Heart right ventricle (tissue), 16 donors: ENCODE results near the gene AKTIP. TPM values are rescaled to one million over a fixed set of nuclear protein-coding genes. Genes with fewer than 3 reads are reported as not detected.

Experiments used
- ATAC-seq, 8 donors: fragments of 200-7000 bp; cut with Tn5 transposase; one replicate each; pipeline ENCODE4 v1.9.1; 2020; ENCODE audit warnings: mild to moderate bottlenecking in 8 of 8, moderate library complexity in 8 of 8, moderate number of reproducible peaks in 1 of 8
- DNase-seq, 2 donors: peaks; one replicate each; pipeline ENCODE4 v3.0.0-alpha.2; 2020
- H3K27ac ChIP-seq, 10 donors: fragments of 200-600 bp; sonication (generic) in 2 of 10; one replicate each; pipeline versions ENCODE4 v1.5.0 to v1.8.0; 2020 to 2022; ENCODE audit warnings: mild to moderate bottlenecking in 3 of 10
- H3K27me3 ChIP-seq, 7 donors: fragments of 200-600 bp; one replicate each; pipeline ENCODE4 v1.8.0; 2021 to 2022; ENCODE audit warnings: mild to moderate bottlenecking in 2 of 7
- H3K36me3 ChIP-seq, 9 donors: fragments of 200-600 bp; sonication (generic) in 1 of 9; one replicate each; pipeline versions ENCODE4 v1.5.0 to v1.8.0; 2020 to 2022; ENCODE audit warnings: mild to moderate bottlenecking in 2 of 9
- H3K4me1 ChIP-seq, 9 donors: fragments of 200-600 bp; sonication (generic) in 1 of 9; one replicate each; pipeline versions ENCODE4 v1.5.0 to v1.8.0; 2020 to 2022; ENCODE audit warnings: mild to moderate bottlenecking in 4 of 9
- H3K4me3 ChIP-seq, 10 donors: fragments of 200-600 bp; sonication (generic) in 2 of 10; one replicate each; pipeline versions ENCODE4 v1.5.0 to v1.8.0; 2020 to 2022; ENCODE audit warnings: mild to moderate bottlenecking in 7 of 10, moderate library complexity in 2 of 10
- H3K9me3 ChIP-seq, 11 donors: fragments of 200-600 bp in 10 of 11; sonication (generic) in 2 of 11; one replicate each; pipeline versions ENCODE4 v1.5.0 to v1.8.0; 2013 to 2022; ENCODE audit warnings: mild to moderate bottlenecking in 2 of 11, control low read depth in 1 of 11, moderate library complexity in 1 of 11
- WGBS, 2 donors: extraction: QIAGEN DNeasy Blood & Tissue Kit; methylation state at CpG; one replicate each; pipeline ENCODE4 v1.1.7; 2013; ENCODE audit warnings: inconsistent platforms in 1 of 2; 5-methylcytosine and 5-hydroxymethylcytosine counted together
- intact Hi-C, 10 donors: fragments of 100-400 bp; cut with DNase I; formaldehyde crosslinking; loops; one replicate each; pipeline versions ENCODE4 v1.11.1 to v1.14.2; 2022
- polyA plus RNA-seq, 2 donors: library from polyadenylated mRNA; stranded (reverse); fragments of 200-250 nt; gene quantifications; one replicate each; pipeline ENCODE4 v1.2.3, GENCODE V29; 2013
- total RNA-seq, 10 donors: library from RNA; stranded (reverse); fragmentation: NEBNext Ultra II Directional in 3 of 10; extraction: Animal tissue kit (Norgen Biotek cat#: 25700) in 3 of 10; gene quantifications; one replicate each; pipeline versions ENCODE4 v1.2.1 to v1.2.4, GENCODE V29; 2021 to 2023
- TF ChIP-seq, protein P1 (sequence below), 9 donors: fragments of 200-600 bp; sonication (generic) in 2 of 9; IDR thresholded peaks; one replicate each; pipeline versions ENCODE4 v1.5.0 to v1.8.0; 2021 to 2022; ENCODE audit warnings: antibody characterized with exemption in 9 of 9, mild to moderate bottlenecking in 5 of 9, moderate library complexity in 1 of 9
- donor health status: Arrhythmogenic right ventricular cardiomyopathy.
- donor health status: ischemic (EF 13 %, LVEDD 7.1; RV severe dilation, severe dysfunction).
- donor health status: healthy with polysubstance abuse.
- donor health status: DM: no; HTN: yes; CAD: no.
- donor health status: DM: no; HTN: no; CAD: no.
- donor health status: ischemic (EF 25% LVEDD 6.9; RV normal size, moderate dysfunction).
- donor health status: ischemic (EF 25% LVEDD 5.7; RV mildly dilated, moderate dysfunction).
- donor health status: healthy.
- donor health status: DM: yes; HTN: yes; CAD: no.
- donor health status: Ischemic cardiomyopathy.
- donor health status: ischemic (EF 35%, LVEDD 5.7; RV mildly dilated, moderate dysfunction).
- donor health status: nonischemic (EF 11% LVEDD 7.7; RV severe dilation, severe dysfunction).
- donor health status: DM: yes; HTN: yes; CAD: no.
- donor health status: PGD.
- donor health status: ischemic (EF 29% LVEDD 5.4; RV normal size, mild dysfunction).
- donor health status: nonischemic (EF 23%, LVEDD 6.1; RV moderate dilation, normal function).

The AKTIP gene
- total and polyA plus RNA-seq, 12 donors = 33.4 to 105 (median 75.5) TPM

DNA sequence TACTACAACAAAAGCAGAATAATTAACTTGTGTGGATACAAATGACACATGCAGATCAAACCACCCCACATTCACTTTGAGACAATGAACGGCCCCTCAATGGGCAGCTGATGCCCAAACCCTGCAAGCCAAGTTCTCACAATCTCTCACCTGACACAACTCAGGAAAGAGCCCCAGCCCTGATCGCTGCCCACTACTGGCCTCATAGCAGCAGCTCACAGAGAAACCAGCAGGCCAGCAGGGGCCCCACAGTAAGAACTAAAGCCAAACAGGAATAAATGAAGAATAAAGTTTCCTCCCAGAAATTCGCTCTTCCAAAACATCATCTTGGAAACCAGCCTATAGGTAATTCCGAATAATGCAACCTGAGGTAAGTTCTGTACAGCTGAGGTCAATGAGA is 7.7 kb downstream of the AKTIP start:
- no peak overlapping the region for H3K4me3 ChIP-seq
- H3K27ac ChIP-seq = no peak overlapping the region
- H3K9me3 ChIP-seq = no peaks in the 10 kb centered on the region
- intact Hi-C loops = loop anchor here in 1 of 10 donors (10.0 kb wide), 1 partner anchor 51 kb away; no protein-coding TSS in a partner anchor
- ATAC-seq (no peak), DNase-seq (no peak)
- H3K27me3 ChIP-seq = no peaks in the 10 kb centered on the region
- WGBS, 2 donors = 92 to 96% methylated on average over 4 of the region's 4 CpGs
- peaks cover 0 to 7% (median under 1%) of the 10 kb centered on the region in 9 donors for H3K4me1 ChIP-seq
- H3K36me3 ChIP-seq = peaks cover 0 to 99% (median 67%) of the 10 kb centered on the region in 9 donors
- TF ChIP-seq, protein P1, sequence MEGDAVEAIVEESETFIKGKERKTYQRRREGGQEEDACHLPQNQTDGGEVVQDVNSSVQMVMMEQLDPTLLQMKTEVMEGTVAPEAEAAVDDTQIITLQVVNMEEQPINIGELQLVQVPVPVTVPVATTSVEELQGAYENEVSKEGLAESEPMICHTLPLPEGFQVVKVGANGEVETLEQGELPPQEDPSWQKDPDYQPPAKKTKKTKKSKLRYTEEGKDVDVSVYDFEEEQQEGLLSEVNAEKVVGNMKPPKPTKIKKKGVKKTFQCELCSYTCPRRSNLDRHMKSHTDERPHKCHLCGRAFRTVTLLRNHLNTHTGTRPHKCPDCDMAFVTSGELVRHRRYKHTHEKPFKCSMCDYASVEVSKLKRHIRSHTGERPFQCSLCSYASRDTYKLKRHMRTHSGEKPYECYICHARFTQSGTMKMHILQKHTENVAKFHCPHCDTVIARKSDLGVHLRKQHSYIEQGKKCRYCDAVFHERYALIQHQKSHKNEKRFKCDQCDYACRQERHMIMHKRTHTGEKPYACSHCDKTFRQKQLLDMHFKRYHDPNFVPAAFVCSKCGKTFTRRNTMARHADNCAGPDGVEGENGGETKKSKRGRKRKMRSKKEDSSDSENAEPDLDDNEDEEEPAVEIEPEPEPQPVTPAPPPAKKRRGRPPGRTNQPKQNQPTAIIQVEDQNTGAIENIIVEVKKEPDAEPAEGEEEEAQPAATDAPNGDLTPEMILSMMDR (IDR thresholded peaks at IDR 0.05) = no peak

DNA sequence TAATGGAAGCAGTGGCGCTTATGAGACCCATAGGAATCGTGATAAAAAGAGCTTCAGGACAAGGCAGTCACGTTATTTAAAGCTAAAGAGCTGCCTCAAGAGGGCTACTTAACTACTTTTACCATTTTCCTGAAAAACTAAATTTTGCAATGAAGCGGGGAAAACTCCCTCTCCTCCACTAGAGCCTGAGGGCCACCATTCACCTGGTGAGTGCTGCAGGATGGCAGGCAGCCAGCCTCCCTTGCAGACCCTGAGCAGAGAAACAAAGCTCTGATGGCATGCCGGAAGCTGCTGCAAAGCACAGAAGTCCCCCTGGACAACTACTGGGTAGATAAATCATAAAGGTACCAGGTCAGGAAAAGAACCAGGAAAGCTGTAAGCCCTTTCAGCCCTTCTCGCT is 8.4 kb downstream of the AKTIP start:
- intact Hi-C loops = loop anchor here in 1 of 10 donors (10.0 kb wide), 1 partner anchor 50 kb away; no protein-coding TSS in a partner anchor
- TF ChIP-seq, protein P1 (IDR thresholded peaks at IDR 0.05) = no peak
- no peaks in the 10 kb centered on the region for H3K27me3 ChIP-seq
- H3K36me3 ChIP-seq = peaks cover 0 to 100% (median 68%) of the 10 kb centered on the region in 9 donors
- no peak overlapping the region for H3K27ac ChIP-seq
- no peak overlapping the region for H3K4me3 ChIP-seq
- DNase-seq (no peak), ATAC-seq (no peak)
- WGBS, 2 donors = 93 to 95% methylated on average over 6 of the region's 6 CpGs
- peaks cover 0 to 11% (median 0%) of the 10 kb centered on the region in 9 donors for H3K4me1 ChIP-seq
- H3K9me3 ChIP-seq = no peaks in the 10 kb centered on the region

DNA sequence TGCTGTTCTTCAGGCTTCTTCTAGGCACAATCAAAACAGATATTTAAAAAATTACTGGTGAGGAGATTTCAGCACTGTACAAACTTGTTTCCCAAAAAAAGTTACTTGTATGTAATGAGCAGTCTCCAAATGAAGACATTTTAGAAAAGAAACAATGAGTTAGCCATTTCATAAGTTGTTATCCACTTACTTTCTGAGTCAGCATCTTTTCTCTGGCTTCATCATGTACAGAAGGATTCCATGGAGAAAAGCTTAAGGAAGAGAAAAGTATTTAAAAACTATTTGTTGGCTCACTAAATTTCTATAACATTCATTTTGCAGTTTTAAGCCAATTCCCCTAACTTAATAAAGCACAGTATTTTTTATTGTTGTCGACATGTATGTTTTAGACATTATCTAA is 10.5 kb downstream of the AKTIP start:
- peaks cover 0 to 100% (median 55%) of the 10 kb centered on the region in 9 donors for H3K36me3 ChIP-seq

DNA sequence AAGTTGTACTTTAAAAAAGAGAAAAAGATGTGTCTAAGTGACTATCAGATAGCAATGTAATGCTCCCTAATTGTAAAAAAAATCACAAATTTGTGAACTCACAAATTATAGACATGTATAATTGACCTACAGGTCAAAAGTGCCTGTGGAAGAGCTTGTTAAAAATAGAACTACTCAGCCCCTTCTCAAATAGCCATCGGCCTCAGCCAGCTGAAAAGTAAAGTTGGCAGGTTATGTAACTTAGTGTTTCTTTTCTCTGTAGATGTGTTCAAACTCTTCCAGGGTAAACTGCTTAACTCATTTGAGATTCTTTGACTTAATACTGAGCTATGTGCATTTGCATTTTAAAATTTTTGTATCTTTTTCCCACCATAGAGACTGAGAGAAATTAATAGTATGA is 13.3 kb downstream of the AKTIP start:
- DNase-seq = no peak
- TF ChIP-seq, protein P1 (IDR thresholded peaks at IDR 0.05) = no peak
- peaks cover 0 to 100% (median 48%) of the 10 kb centered on the region in 9 donors for H3K36me3 ChIP-seq
- no peaks in the 10 kb centered on the region for H3K27me3 ChIP-seq
- intact Hi-C loops = loop anchor here in 1 of 10 donors (10.0 kb wide), 1 partner anchor 45 kb away; no protein-coding TSS in a partner anchor
- whole genome bisulfite sequencing, 2 donors = 55 to 66% methylated on average over 1 of the region's 1 CpG
- peaks cover 0 to 11% (median 2%) of the 10 kb centered on the region in 11 donors for H3K9me3 ChIP-seq
- H3K4me1 ChIP-seq = peaks cover 0 to 12% (median 0%) of the 10 kb centered on the region in 9 donors
- peak in 5 of 8 donors; percentile 33 to 70 (median 65) for ATAC-seq
- H3K27ac ChIP-seq = peak overlapping the region in 7 of 10 donors; percentile 5 to 59 (median 23)
- no peak overlapping the region for H3K4me3 ChIP-seq

More for the DNA sequence above, 10.5 kb downstream of the AKTIP start:
- H3K9me3 ChIP-seq = no peaks in the 10 kb centered on the region
- no peak overlapping the region for H3K27ac ChIP-seq
- no peak overlapping the region for H3K4me3 ChIP-seq
- DNase-seq = no peak
- H3K4me1 ChIP-seq = peaks cover 0 to 12% (median 0%) of the 10 kb centered on the region in 9 donors
- 93 to 99% methylated on average over 1 of the region's 1 CpG for WGBS, 2 donors
- H3K27me3 ChIP-seq = no peaks in the 10 kb centered on the region
- intact Hi-C loops = loop anchor here in 1 of 10 donors (10.0 kb wide), 1 partner anchor 48 kb away; no protein-coding TSS in a partner anchor
- ATAC-seq = no peak
- TF ChIP-seq, protein P1 (IDR thresholded peaks at IDR 0.05) = no peak
